Calu3 (cell line): Measurements from ENCODE around the gene NRL. TPM values are rescaled to one million over a fixed set of nuclear protein-coding genes. Genes with fewer than 3 reads are reported as not detected.

ENCODE experiments used
- BruUV-seq: library from RNA; stranded (reverse); fragments of 400-500 nt; replicated peaks from 2 replicates; lab custom pipeline; 2021; lab: Mats Ljungman, UMichigan
- CTCF ChIA-PET: fragments of 300-600 bp; sonication (Branson Sonifier 250); formaldehyde crosslinking; loops from one replicate; lab custom pipeline; 2022; ENCODE audit warnings: antibody characterized with exemption; lab: Charles Lee
- DNase-seq: peaks from one replicate; pipeline ENCODE4 v3.0.0; 2022
- H3K27ac Mint-ChIP-seq: one replicate; pipeline ENCODE4 v1.8.0; 2022; ENCODE audit warnings: mixed read lengths; ENCODE audit not compliant: unreplicated experiment
- H3K27me3 Mint-ChIP-seq: one replicate; pipeline ENCODE4 v1.8.0; 2022; ENCODE audit warnings: mixed read lengths; ENCODE audit not compliant: unreplicated experiment
- H3K36me3 Mint-ChIP-seq: one replicate; pipeline ENCODE4 v1.8.0; 2022; ENCODE audit warnings: mild to moderate bottlenecking, moderate library complexity, mixed read lengths; ENCODE audit not compliant: insufficient read depth, unreplicated experiment
- H3K4me1 Mint-ChIP-seq: one replicate; pipeline ENCODE4 v1.8.0; 2022; ENCODE audit warnings: mild to moderate bottlenecking, low read depth, mixed read lengths; ENCODE audit not compliant: unreplicated experiment
- H3K4me3 Mint-ChIP-seq: one replicate; pipeline ENCODE4 v1.8.0; 2022; ENCODE audit warnings: mild to moderate bottlenecking, low read depth, moderate library complexity, mixed read lengths; ENCODE audit not compliant: unreplicated experiment
- H3K9me3 Mint-ChIP-seq: one replicate; pipeline ENCODE4 v1.8.0; 2022; ENCODE audit warnings: low read depth, mixed read lengths; ENCODE audit not compliant: unreplicated experiment
- intact Hi-C: fragments of 100-400 bp; cut with micrococcal nuclease; formaldehyde crosslinking; loops from one replicate; pipeline ENCODE4 v1.10.0; 2022; ENCODE audit not compliant: unreplicated experiment
- total RNA-seq: library from RNA; stranded (reverse); gene quantifications from 2 replicates; pipeline ENCODE4 v1.2.3, GENCODE V29; 2022
- TF ChIP-seq, protein P1 (sequence below): fragments of 200-600 bp; IDR thresholded peaks from one replicate; pipeline ENCODE4 v1.8.0; 2022; ENCODE audit warnings: antibody characterized with exemption; ENCODE audit not compliant: unreplicated experiment

The NRL gene
- total RNA-seq, 1 experiment from 2014 or later: 2.3 TPM

DNA sequence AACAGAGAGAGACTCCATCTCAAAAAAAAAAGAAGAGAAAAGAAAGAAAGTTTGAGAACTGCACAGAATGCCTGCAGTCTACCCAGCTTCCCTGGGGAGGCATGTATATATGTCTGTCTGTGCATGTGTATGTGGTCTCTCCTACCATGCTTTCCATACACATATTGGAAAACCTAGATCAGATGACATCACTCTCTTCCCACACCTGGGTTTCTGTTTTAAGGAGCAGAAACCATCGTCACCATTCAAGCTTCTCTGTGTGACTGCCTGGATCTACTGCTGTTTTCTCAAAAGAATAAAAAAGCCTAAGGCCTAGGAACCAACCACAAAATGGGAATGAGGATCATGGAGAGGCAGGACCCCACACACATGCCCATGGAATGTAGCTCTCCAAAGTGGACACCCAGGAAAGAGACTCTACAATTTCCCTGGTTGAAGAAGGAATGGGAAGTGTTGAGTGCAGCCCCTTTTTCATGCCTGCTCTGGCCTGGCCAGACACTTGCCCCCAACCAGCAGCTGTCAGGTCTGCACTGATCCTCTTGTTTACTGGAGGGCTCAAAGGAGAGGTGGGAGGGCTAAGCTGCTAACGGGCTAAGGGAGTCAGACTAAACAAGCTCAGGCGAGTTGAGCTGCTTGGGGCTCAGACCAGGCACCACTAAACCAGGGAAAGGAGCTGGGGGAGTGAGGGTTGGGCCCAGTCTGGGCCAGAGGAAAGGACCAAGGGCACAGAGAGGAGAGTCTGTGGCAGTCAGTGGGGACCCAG is 28.4 kb downstream of the NRL start:
- H3K4me3 Mint-ChIP-seq: no peak overlapping the region
- BruUV-seq: no TSS peak
- CTCF ChIA-PET: no interaction called here
- intact Hi-C loops: no loop called here
- H3K27ac Mint-ChIP-seq: no peak overlapping the region
- H3K4me1 Mint-ChIP-seq: peaks cover 8% of the 10 kb centered on the region
- no peaks in the 10 kb centered on the region for H3K9me3 Mint-ChIP-seq
- peaks cover 14% of the 10 kb centered on the region for H3K27me3 Mint-ChIP-seq
- peaks cover 5% of the 10 kb centered on the region for H3K36me3 Mint-ChIP-seq
- no peak for DNase-seq
- TF ChIP-seq, protein P1, sequence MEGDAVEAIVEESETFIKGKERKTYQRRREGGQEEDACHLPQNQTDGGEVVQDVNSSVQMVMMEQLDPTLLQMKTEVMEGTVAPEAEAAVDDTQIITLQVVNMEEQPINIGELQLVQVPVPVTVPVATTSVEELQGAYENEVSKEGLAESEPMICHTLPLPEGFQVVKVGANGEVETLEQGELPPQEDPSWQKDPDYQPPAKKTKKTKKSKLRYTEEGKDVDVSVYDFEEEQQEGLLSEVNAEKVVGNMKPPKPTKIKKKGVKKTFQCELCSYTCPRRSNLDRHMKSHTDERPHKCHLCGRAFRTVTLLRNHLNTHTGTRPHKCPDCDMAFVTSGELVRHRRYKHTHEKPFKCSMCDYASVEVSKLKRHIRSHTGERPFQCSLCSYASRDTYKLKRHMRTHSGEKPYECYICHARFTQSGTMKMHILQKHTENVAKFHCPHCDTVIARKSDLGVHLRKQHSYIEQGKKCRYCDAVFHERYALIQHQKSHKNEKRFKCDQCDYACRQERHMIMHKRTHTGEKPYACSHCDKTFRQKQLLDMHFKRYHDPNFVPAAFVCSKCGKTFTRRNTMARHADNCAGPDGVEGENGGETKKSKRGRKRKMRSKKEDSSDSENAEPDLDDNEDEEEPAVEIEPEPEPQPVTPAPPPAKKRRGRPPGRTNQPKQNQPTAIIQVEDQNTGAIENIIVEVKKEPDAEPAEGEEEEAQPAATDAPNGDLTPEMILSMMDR: no peak

DNA sequence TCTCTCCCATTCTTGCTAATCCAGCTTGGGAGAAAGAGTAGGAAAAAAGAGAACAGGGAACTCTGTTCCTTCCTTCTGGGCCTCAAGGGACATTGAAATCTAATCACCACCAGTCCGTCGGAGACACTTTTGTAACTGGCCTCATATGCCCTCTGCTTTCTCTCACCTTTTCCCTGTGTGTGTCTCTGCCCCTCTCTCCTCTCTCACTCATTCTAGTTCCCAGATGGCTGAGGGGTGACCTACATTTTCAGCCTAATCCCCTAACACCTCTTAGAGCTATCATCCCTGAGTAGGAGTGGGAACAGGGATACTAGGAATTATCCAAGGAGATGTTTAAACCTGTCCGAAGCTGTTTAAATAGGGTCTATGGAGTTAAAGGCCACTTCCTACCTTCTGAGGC is 29.5 kb downstream of the NRL start:
- Mint-ChIP-seq H3K36me3 (peaks cover 9% of the 10 kb centered on the region), H3K9me3 (no peaks in the 10 kb centered on the region), H3K4me3 (no peak overlapping the region), H3K27me3 (peaks cover 14% of the 10 kb centered on the region), H3K27ac (no peak overlapping the region), H3K4me1 (peaks cover 8% of the 10 kb centered on the region)
- no peak for DNase-seq
- CTCF ChIA-PET: no interaction called here
- intact Hi-C loops: no loop called here
- BruUV-seq: no TSS peak
- TF ChIP-seq, protein P1: no peak

DNA sequence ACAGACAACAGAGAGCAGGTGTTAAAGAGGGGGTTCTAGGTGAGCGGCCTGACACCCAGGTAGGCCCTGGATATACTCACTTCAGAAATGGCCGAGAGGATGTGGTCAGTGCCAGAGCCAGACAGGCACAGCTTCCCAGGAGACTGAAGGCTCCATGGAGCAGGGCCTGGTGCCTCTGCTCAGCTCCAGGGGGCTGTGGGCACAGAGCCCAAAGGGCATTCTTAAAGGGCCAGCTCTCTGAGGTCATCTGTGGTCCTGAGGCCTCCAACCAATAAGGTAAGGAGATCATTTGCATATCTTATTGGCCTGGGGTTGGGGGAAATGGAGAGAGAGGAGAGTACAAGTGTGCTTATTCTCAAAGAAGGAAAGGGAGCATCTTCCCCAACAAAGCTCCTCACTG is 30.3 kb downstream of the NRL start:
- Mint-ChIP-seq H3K36me3 (peaks cover 9% of the 10 kb centered on the region), H3K4me3 (no peak overlapping the region), H3K27me3 (peaks cover 19% of the 10 kb centered on the region), H3K27ac (no peak overlapping the region), H3K4me1 (peaks cover 8% of the 10 kb centered on the region), H3K9me3 (no peaks in the 10 kb centered on the region)
- intact Hi-C loops: no loop called here
- CTCF ChIA-PET: no interaction called here
- no TSS peak for BruUV-seq
- TF ChIP-seq, protein P1: no peak
- no peak for DNase-seq

DNA sequence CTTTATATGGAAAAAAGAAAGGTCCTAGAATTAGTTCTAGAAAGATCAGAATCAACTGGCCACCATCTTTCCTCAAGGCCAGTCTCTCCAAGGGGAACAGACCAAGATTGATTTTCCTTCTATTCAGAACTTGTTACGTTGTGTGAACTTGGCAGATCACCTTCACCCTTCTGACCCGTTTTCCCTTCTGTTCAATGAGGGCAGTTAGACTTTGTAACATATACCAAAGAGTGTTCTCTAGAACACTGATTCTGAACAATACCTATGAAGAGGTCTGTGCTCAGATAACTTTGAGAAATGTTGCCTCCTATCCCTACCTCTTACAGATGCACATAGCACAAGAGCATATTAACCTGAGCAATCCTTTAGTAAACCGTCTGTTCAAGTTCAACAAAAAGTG is 31.3 kb downstream of the NRL start:
- TF ChIP-seq, protein P1: no peak
- H3K27me3 Mint-ChIP-seq: peaks cover 26% of the 10 kb centered on the region
- CTCF ChIA-PET: no interaction called here
- intact Hi-C loops: no loop called here
- no peak for DNase-seq
- H3K4me1 Mint-ChIP-seq: peaks cover 8% of the 10 kb centered on the region
- peaks cover 9% of the 10 kb centered on the region for H3K36me3 Mint-ChIP-seq
- no peak overlapping the region for H3K27ac Mint-ChIP-seq
- BruUV-seq: no TSS peak
- H3K9me3 Mint-ChIP-seq: no peaks in the 10 kb centered on the region
- H3K4me3 Mint-ChIP-seq: no peak overlapping the region
